HUES64 (cell line): ENCODE results near the gene STEAP1. TPM values are rescaled to one million over a fixed set of nuclear protein-coding genes. Genes with fewer than 3 reads are reported as not detected.
"Not testable (repeated sequence)": the region's sequence is repeated elsewhere in the genome, so short reads cannot be mapped to it uniquely, and the experiment has no call there.

Experiments
- H3K27ac ChIP-seq: 2 replicates; pipeline ENCODE4 v1.7.0; 2013; ENCODE audit warnings: low read depth, low read length, inconsistent platforms
- H3K27me3 ChIP-seq: 2 replicates; pipeline ENCODE4 v1.6.1; 2013; ENCODE audit warnings: mild to moderate bottlenecking, low read length; ENCODE audit not compliant: insufficient read depth
- H3K36me3 ChIP-seq: 2 replicates; pipeline ENCODE4 v1.6.1; 2013; ENCODE audit warnings: mild to moderate bottlenecking, low read length; ENCODE audit not compliant: insufficient read depth
- H3K4me1 ChIP-seq: 2 replicates; pipeline ENCODE4 v1.6.1; 2013; ENCODE audit warnings: mild to moderate bottlenecking, low read length, moderate library complexity; ENCODE audit not compliant: insufficient read depth
- H3K4me3 ChIP-seq: 2 replicates; pipeline ENCODE4 v1.5.1; 2013; ENCODE audit warnings: mild to moderate bottlenecking, low read length, moderate library complexity
- H3K9ac ChIP-seq: 2 replicates; pipeline ENCODE4 v1.6.1; 2013; ENCODE audit warnings: mild to moderate bottlenecking, low read depth, low read length
- H3K9me3 ChIP-seq: 2 replicates; pipeline ENCODE4 v1.6.1; 2013; ENCODE audit warnings: low read depth, low read length; ENCODE audit not compliant: insufficient read depth
- WGBS: fragments of 150-250, 120-280 bp; methylation state at CpG from one replicate; pipeline ENCODE4 v1.1.7; 2013; ENCODE audit warnings: missing lambda C conversion rate; 5-methylcytosine and 5-hydroxymethylcytosine counted together
- polyA plus RNA-seq, 2 experiments: library from polyadenylated mRNA; stranded (reverse); fragments of 50-300 nt; gene quantifications; one replicate each; pipeline ENCODE4 v1.2.3, GENCODE V29; 2013

STEAP1 gene
- polyA plus RNA-seq (2013, experiment 1 of 2), result 6.9 TPM
- 5.3 TPM for polyA plus RNA-seq (2013, experiment 2 of 2)

DNA sequence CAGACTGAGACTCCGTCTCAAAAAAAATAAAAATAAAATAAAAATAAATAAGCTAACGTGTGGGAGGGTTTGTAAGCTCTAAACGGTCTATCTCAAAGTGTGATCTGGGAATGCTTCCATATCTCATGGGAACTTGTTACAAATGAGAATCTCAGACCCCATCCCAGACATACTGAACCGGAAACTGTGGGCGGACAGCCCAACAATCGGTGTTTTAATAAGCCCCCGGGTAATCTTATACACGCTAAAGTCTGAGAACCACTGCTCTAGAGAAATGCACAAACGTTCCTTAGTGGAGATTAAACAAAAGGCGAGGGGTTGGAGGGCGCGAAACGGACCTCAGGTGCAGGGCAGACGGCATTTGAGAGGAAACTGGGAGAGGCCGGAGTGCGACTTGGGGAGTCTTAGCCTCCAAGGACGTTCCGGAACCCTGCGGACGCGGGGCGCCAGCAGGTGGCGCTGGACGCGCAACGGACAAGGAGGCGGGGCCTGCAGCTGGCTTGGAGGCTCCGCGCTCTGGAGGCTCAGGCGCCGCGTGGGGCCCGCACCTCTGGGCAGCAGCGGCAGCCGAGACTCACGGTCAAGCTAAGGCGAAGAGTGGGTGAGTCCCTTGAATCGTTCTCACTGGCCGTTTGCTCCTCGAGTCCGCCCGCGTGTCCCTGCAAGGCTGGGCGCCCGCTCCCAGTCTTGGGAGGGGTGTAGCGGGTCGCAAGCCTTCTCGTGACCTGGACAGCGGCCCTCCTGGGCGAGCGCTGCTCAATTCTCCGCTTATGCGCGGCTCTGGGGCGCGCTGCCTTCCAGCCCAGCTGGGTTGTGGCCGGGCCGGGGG is at the start of gene STEAP1:
Gene STEAP1 (plus strand): TSS at position 527 of the 829 bp plus-strand sequence. CDS start 5,320 bp downstream, outside the sequence.
- Histone ChIP-seq H3K9ac (peak within 1 kb of the TSS; percentile 77), H3K4me3 (peak within 1 kb of the TSS; percentile 78), H3K27me3 (peaks cover 17% of the 10 kb centered on the region)
- not testable (repeated sequence) for H3K36me3 ChIP-seq, H3K9me3 ChIP-seq, H3K27ac ChIP-seq, H3K4me1 ChIP-seq
- WGBS, result 10% methylated on average over 56 of the region's 58 CpGs

DNA sequence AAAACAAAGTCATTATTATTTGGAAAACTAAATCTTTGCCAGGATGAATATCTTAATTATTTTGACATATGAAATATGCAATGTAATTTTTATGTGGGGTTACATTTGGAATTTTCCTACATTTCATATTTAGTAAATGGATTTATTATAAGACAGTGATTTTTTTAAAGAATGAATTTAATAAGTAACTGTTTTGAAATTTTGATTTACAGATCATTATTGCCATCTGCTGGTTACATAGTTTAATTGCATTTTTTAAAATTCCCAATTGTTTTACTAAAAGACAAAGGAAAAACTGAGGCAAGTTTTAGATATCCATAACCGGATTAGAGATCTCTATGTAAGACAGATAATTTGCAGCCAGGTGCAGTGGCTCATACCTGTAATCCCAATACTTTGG is 39.3 kb upstream of the STEAP1 start:
- peaks cover 24% of the 10 kb centered on the region for H3K27me3 ChIP-seq
- H3K36me3 ChIP-seq, H3K9ac ChIP-seq, H3K4me3 ChIP-seq, H3K27ac ChIP-seq, H3K9me3 ChIP-seq, H3K4me1 ChIP-seq: not testable (repeated sequence)
- no CpG with 5 or more reads among the region's 1 CpG for WGBS

DNA sequence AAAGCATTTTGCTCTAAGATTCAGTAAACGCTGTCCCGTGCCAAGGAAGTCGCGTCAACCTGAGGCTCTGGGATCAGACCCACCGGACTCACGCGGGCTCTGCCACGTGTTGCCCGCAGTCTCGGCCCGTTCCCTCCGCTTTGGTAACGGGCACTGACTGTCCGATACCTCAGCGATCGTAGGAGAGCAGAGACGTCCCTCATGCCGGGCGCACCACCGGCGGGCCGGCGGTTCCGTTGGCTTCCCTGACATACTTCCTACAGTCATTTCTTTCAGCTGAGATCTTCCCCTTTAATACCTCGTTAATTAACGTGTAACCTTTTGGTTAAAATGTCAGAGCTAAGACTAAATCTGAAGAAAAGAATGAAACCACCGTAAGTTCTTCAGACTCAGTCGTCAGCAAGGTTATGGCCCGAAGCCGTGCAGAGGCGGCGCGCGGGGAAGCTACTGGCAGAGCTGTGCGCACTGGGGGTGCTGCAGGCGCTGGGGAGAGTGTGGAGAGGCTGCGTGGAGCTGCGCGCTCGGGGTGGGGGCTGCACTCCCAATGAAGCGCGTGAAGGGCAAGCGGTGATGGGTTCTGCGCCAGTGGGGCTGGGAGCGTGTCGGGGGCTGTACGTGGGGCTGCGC is 35.6 kb upstream of the STEAP1 start:
- not testable (repeated sequence) for H3K9me3 ChIP-seq, H3K36me3 ChIP-seq, H3K9ac ChIP-seq, H3K27ac ChIP-seq, H3K4me1 ChIP-seq
- WGBS, result 3% methylated on average over 48 of the region's 48 CpGs
- Histone ChIP-seq H3K27me3 (peaks cover 28% of the 10 kb centered on the region), H3K4me3 (peak overlapping the region; percentile 46)

GRCh38 chr7:90119178-90119971 is 34.9 kb upstream of the STEAP1 start:
- H3K9me3 ChIP-seq, result no peaks in the 10 kb centered on the region
- peaks cover 28% of the 10 kb centered on the region for H3K27me3 ChIP-seq
- H3K27ac ChIP-seq, result no peak overlapping the region
- WGBS, result 5% methylated on average over 58 of the region's 58 CpGs
- no peaks in the 10 kb centered on the region for H3K4me1 ChIP-seq
- H3K4me3 ChIP-seq, result peak overlapping the region; percentile 46
- H3K36me3 ChIP-seq, result no peaks in the 10 kb centered on the region
- no peak overlapping the region for H3K9ac ChIP-seq

DNA sequence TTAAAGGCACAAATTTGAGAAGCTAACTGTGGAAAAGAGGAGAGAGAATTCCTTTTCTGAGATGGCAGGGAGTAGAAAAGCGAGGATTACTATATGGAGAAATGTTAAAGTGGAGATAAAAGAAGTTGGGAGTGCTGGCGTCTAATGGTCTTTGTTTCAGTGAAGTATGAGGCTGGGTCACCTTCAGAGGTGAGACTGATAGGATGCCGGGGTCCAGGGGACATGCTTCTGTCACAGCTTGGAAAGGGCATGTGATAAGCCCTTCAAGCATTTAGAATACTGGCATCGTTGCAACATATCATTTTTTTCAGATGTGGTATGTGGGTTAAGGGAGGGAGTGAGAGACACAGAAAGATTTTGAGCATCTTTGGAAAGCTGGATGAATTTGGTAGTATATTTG is 34.1 kb upstream of the STEAP1 start:
- 83% methylated on average over 2 of the region's 4 CpGs for WGBS
- H3K36me3 ChIP-seq, H3K27ac ChIP-seq, H3K4me1 ChIP-seq, H3K9me3 ChIP-seq, H3K9ac ChIP-seq: not testable (repeated sequence)
- H3K4me3 ChIP-seq, result 0 out of 2 replicates have a peak overlapping the region, but pooled peaks have one; percentile 46
- peaks cover 28% of the 10 kb centered on the region for H3K27me3 ChIP-seq

- H3K4me3 ChIP-seq, result not testable (repeated sequence)
- WGBS, result 94% methylated on average over 8 of the region's 8 CpGs
Observed at GRCh38 chr7:90131746-90132145, 22.5 kb upstream of the STEAP1 start.

GRCh38 chr7:90147079-90147960 is 6.9 kb upstream of the STEAP1 start:
- not testable (repeated sequence) for H3K4me3 ChIP-seq, H3K27me3 ChIP-seq, H3K9me3 ChIP-seq, H3K9ac ChIP-seq, H3K27ac ChIP-seq, H3K36me3 ChIP-seq, H3K4me1 ChIP-seq
- 91% methylated on average over 11 of the region's 14 CpGs for WGBS

More at GRCh38 chr7:90131746-90132145, 22.5 kb upstream of the STEAP1 start:
- not testable (repeated sequence) for H3K36me3 ChIP-seq, H3K27ac ChIP-seq, H3K9me3 ChIP-seq, H3K4me1 ChIP-seq, H3K27me3 ChIP-seq, H3K9ac ChIP-seq

DNA sequence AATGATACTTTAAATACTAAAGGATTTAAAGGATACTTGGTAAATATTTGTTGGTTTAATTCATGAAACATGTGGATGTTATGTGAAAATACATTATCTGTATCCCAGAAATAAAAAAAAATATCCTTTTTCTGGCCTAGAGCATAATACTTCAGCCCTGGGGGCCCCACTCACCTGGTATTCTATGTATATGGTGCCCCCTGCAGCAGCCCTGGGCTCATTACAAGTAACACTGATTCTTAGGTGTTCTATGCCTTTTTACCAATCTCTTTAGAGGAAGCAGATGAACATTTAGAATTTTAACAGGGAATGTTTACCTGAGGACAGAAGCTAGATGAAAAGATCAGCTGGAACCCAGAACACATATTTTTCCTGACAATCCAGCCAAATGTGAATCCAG is 4.8 kb upstream of the STEAP1 start:
- not testable (repeated sequence) for H3K27ac ChIP-seq, H3K27me3 ChIP-seq, H3K9me3 ChIP-seq, H3K4me3 ChIP-seq, H3K9ac ChIP-seq, H3K4me1 ChIP-seq, H3K36me3 ChIP-seq

DNA sequence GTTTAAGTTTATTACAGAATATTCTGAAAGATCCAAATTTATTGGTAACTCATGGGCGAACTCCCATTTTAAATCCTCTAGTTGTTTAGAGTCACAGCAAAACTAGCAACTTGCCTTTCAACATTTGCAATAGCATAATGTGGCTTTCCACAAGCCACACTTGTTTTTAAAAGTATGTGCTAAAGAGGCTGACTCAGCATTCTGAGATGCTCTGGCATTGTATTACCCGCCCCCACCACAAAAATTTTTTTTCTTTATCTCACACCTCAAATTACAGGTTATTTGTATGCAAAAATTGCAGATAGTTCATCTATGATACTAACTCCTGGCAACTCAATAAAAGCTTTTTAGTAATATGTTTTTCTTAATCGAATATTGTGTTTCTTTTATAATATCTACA is 2.4 kb upstream of the STEAP1 start:
- not testable (repeated sequence) for H3K4me1 ChIP-seq, H3K4me3 ChIP-seq, H3K9me3 ChIP-seq, H3K9ac ChIP-seq, H3K36me3 ChIP-seq, H3K27ac ChIP-seq
- WGBS, result 20% methylated on average over 2 of the region's 3 CpGs
- H3K27me3 ChIP-seq, result peaks cover 17% of the 10 kb centered on the region

DNA sequence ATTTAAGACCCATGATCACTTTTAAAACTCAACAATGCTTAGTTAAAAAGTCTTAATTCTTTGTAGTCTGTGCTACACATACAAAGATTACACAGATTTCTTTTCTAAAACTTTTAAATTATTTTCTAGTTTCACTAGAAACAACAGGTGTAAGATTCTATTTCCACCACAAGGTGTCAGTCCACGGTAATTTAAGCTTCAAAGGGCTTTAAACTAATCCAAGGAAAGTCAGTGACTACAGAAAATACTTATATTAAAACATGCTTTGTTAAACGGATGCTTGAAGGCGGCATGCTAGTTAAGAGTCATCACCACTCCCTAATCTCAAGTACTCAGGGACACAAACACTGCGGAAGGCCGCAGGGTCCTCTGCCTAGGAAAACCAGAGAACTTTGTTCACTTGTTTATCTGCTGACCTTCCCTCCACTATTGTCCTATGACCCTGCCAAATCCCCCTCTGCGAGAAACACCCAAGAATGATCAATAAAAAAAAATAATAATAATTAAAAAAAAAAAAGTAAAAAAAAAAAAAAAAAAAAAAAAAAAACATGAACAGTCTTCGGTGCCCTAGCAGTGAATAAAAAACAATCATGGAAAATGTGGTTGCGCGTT is 1.5 kb upstream of the STEAP1 start:
- H3K4me1 ChIP-seq, H3K4me3 ChIP-seq, H3K9ac ChIP-seq, H3K36me3 ChIP-seq, H3K27ac ChIP-seq, H3K9me3 ChIP-seq: not testable (repeated sequence)
- peaks cover 17% of the 10 kb centered on the region for H3K27me3 ChIP-seq
- WGBS, result 47% methylated on average over 8 of the region's 9 CpGs
